ENCODE data around the gene RUNX1.

Gene RUNX1

DNA sequence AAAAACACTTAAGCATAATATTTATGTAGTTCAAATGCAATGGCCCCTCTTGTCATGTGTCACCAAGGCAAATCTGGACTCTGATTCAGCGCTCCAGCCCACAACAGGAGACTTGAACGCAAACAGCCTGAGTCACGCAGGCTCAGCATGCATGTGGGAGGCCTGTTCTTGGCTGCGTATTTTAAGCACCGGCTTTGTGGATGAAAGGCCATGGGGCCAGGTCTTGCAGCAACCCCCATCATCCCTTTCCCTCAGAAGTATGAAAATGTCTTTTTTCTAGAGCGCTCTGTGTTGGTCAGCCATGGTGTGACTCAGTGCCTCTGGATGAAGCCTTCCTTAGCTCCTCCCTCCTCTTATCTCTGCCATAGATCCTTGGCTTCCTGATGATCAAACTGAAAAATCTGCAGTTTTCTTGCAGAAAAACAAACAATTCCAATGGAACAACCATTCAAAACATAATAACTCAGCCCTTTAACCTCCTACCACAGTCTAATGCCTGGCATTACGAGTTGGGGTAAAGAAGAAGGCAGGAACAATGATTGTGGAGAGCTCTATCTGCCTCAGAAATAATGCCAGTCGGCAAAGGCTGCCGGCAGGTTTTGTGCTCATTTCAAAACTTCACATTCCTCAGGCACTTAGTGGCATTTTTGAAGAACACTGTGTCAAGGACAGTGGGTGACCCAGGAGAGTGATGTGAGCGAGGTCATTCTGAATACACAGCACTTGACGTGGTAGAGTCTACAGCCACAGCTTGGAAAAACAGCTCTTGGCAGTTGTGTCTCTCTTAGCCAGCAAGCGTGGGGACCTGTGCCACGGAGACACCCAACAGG is 212.8 kb downstream of the RUNX1 start:
- no peak for TF ChIP-seq POLR2A (IDR thresholded peaks at IDR 0.05; ENCODE audit: low read length)
- no peak for TF ChIP-seq GATA1 (IDR thresholded peaks at IDR 0.05; ENCODE audit: low read depth, low read length)

DNA sequence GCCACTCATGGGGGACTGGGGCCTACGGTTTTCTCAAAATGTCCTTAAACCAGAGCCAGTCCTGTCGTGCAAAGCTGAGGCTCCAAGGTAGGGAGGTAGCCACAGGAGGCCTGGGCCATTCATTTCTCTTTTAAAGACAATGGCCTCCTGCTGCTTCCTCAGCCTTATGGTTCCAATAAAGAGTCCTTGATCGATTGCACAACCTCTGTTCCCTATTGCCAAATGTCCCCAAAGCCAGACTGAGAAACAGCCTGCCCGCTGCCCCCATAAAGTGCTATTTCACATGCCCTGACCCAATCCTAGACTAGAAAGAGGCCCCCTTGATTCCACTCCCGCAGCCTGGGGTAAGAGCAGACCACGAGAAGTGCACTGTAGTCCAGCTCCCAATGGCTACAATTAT is 213.6 kb downstream of the RUNX1 start:
- TF ChIP-seq GATA1 (IDR thresholded peaks at IDR 0.05; ENCODE audit: low read depth, low read length) (no peak), POLR2A (IDR thresholded peaks at IDR 0.05; ENCODE audit: low read length) (no peak)
- no peak for DNase-seq

More for the DNA sequence above, 212.8 kb downstream of the RUNX1 start:
- DNase-seq: peak in 1 of 2 experiments; percentile 19

DNA sequence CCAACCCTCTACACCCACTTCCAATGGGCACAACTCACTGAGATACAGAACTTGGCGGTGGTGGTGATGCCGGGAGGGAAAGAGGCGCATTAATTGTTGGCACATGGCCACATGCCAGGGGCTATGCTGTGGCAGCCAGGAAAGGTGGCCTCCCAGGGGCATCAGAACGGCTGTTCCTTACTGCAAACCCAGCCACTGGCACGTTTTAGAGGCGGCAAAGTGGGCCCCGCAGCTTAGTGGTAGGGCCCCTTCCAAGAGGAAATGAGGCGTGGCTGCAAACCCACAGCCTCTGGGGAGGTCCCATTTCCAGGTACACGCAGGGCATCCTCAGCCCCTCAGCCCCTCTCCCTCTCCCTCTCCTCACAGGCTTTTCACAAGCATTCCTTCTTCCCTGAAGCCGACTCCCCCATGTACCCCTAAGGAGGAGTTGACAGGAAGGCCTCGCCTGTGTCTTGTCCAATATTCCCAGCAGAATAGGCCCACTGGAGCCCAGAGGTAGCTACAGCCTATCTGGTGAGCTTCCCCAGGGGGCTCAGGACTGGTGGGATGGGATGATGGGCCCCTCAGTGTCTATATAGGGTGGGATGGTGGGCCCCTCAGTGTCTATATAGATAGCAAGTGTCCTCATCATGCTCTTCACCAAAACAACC is 214.1 kb downstream of the RUNX1 start:
- no peak for TF ChIP-seq GATA1 (IDR thresholded peaks at IDR 0.05; ENCODE audit: low read depth, low read length)
- TF ChIP-seq POLR2A (IDR thresholded peaks at IDR 0.05; ENCODE audit: low read length): no peak
- DNase-seq: no peak

DNA sequence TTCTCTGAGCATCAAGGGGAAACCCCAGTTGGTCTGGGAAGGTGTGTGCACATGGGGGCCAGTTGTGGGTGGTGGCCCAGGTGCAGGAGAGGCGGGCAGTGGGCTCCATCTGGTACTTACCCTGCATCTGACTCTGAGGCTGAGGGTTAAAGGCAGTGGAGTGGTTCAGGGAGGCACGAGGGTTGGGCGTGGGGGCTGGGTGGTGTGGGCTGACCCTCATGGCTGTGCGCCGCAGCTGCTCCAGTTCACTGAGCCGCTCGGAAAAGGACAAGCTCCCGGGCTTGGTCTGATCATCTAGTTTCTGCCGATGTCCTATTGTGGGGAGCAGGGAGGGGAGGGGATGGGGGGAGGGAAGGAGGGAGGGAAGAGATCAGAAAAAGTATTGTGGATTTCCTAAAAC is 214.8 kb downstream of the RUNX1 start:
- TF ChIP-seq GATA1 (IDR thresholded peaks at IDR 0.05; ENCODE audit: low read depth, low read length): no peak
- no peak for DNase-seq

DNA sequence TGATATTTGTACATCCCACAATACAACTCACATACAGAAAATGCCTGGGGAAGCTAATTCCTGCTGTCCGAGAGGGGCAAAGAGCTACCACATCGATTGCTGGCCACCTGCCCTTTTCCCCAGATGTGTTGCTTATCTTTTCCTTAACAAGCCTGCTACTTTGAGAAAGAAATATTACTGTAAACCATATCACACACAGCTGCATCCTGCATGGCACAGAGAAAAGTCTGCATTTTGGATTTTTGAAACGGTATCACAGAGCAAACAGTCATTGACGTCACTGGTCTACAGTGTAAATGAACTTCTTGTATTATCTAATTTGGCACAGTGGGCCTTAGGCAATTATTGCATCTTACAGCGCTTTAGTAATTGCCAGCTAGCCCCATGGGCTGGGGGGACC is 215.6 kb downstream of the RUNX1 start:
- TF ChIP-seq POLR2A (IDR thresholded peaks at IDR 0.05; ENCODE audit: low read length): no peak

DNA sequence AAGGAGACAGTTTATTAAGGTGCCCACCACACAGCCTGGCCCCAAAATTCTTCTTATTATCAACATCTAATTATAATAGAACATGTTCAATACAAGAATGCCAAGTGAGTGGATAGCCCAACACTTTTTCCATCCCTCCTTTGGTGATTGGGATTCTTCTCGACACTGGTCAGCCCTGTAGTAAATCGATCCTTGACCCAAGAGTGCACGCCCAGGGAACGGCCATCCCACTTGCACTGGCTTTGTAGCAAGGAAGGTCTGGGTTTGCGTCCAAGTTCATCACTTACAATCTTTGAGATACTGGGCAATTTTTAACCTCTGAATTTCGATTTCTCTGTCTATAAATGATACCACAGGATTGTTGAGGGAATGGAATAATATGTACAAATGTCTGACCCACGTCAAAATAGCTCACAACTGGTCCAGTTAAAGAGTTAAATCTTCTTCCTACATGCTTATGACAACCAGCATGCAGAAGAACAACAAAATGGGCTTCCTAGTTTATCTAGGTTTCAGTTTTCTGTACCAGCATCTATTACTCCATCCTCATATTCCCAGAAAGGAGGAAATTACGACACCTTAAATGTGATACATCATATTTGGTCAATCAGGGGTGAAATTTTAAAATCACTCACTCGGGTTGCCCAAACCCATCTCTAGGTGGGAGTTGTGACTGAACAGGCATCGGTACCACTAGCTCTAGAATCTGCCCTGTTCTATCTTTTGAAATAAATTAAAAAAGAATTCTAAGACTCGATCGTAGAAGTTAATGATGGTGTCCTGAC is 218.5 kb downstream of the RUNX1 start:
- DNase-seq: no peak
- TF ChIP-seq POLR2A (IDR thresholded peaks at IDR 0.05; ENCODE audit: low read length): no peak
- no peak for TF ChIP-seq GATA1 (IDR thresholded peaks at IDR 0.05; ENCODE audit: low read depth, low read length)

More for the DNA sequence above, 215.6 kb downstream of the RUNX1 start:
- DNase-seq: no peak

DNA sequence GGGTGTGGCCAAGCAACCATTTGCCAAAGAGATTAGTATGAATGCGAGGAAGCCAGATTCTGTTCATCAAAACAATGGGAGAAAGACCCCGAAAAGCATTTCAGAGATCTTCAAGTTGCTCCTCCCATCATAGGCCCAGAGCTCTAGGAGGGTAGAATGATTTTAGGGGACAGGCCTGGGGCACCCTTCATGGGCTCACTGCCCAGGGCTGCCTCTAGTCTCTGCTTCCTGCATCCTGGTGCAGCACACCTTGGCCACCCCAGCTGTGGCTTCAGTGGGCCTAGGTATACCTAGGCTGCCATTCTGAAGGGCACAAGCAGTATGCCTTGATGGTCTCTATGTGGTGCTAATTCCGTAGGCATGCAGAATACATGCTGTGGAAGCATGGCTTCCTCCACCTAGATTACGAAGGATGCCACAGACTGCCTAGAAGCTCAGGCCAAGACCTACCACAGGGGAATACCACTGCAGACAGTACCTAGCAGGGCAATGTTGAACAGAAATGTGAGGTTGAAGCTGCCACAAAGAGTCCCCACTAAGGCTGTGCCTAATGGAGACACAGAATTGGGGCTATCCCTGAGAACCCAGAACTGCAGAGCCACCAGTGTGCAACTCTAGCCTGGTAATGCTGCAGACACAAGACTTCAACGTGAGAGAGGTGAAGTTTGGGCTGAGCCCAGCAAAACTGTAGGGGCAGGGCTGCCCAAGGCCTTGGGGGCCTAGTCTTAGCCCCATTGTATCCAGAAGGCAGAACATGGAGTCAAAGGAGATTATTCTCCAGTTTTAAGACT is 221.5 kb downstream of the RUNX1 start:
- TF ChIP-seq GATA1 (IDR thresholded peaks at IDR 0.05; ENCODE audit: low read depth, low read length) (no peak), POLR2A (IDR thresholded peaks at IDR 0.05; ENCODE audit: low read length) (no peak)
- DNase-seq: no peak

DNA sequence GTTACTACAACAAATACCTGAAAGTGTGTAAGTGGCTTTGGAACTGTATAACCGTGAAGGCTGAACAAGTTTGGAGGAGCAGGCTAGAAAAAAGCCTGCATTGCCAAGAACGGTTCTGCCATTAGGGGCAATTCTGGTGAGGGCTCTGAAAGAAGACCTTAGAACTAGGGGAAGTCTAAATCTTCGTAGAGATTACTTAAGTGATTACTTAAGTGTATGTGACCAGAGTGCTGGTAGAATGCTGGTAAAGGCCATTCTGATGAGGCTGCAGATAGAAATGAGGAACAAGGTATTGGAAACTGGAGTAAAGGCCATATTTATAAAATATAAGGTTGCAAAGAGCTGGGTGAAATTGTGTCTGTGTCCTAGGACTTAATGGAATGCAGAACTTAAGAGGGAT is 222.3 kb downstream of the RUNX1 start:
- TF ChIP-seq POLR2A (IDR thresholded peaks at IDR 0.05; ENCODE audit: low read length) (no peak), GATA1 (IDR thresholded peaks at IDR 0.05; ENCODE audit: low read depth, low read length) (no peak)
- no peak for DNase-seq

DNA sequence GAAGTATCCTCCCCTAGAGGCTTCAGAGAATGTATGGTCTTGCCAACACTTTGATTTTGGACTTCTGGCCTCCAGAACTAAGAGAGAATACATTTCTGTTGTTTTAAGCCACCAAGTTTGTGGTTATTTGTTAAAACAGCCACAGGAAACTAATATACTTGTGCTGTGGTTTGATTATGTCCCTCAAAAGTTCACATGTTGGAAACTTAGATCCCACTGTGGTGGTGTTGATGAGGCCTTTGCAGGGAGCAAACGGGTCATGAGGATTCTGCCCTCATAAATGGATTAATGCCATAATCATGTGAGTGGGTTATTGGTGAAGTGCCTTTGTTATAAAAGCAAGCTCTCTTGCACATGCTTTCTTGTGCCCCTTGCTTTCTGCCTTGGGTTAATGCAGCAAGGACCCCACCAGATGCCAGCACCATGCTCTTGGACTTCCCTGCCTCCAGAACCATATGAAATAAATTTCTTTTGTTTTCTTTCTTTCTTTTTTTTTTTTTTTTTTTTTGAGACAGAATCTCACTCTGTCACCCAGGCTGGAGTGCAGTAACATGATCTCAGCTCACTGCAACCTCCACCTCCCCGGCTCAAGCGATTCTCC is 223.1 kb downstream of the RUNX1 start:
- no peak for DNase-seq
- no peak for TF ChIP-seq POLR2A (IDR thresholded peaks at IDR 0.05; ENCODE audit: low read length)
- TF ChIP-seq GATA1 (IDR thresholded peaks at IDR 0.05; ENCODE audit: low read depth, low read length): no peak

DNA sequence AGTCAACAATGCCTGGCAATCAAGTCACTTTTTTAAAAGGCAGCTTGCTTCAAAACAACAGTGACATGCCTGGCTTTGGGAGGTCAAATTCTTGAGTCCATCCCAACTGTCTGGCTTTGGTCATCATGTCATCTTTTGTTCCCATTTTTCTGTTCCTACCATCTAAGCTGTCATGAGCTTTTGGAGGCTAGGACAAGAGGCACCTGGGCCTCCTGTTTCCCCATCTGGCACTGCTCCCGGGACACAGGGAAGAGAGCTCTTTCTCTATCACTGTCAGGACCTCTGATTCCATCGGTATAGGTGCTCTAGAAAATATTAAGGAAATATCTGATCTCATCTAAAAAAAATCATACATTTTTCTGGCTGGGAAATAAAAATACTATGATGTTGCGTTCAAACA is 224.0 kb downstream of the RUNX1 start:
- TF ChIP-seq POLR2A (IDR thresholded peaks at IDR 0.05; ENCODE audit: low read length) (no peak), GATA1 (IDR thresholded peaks at IDR 0.05; ENCODE audit: low read depth, low read length) (no peak)
- no peak for DNase-seq

DNA sequence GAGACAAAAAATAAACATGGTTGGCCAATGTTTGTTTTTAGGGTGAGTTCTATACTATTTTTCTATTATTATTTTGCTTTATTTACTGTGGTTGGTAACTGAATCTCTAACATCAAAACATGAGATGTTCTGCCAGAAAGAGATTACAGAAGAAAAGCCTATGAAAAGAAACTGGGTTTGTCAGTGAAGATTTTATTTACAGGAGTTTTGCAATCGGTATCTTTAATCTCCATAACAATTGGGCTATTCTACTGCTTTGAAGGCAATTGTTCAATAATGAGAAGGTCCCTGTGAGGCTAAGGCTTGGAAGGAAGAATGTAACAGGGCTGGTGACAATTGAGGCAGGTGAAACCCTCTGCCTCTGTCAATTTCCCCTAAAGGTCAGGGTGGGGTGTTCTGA is 224.8 kb downstream of the RUNX1 start:
- TF ChIP-seq GATA1 (IDR thresholded peaks at IDR 0.05; ENCODE audit: low read depth, low read length) (no peak), POLR2A (IDR thresholded peaks at IDR 0.05; ENCODE audit: low read length) (no peak)
- no peak for DNase-seq

DNA sequence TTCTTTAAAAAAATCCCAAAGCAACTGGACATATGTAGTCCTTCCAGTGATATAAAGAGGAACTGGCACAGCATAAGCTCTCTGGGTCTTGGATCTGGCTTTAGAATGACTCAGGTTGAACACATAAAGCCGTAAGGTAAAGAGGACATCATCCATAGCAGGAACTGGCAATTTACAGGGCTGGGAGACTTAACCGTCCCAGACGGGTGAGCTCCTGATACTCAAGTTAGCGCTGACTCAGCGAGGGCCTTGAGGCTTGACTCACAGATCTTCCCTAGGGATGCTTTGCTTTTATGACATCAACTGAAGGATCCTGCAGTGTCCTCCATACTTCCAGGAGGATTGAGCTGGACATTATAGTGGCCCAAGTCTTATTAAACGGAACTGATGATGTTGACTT is 226.2 kb downstream of the RUNX1 start:
- TF ChIP-seq POLR2A (IDR thresholded peaks at IDR 0.05; ENCODE audit: low read length): no peak
- TF ChIP-seq GATA1 (IDR thresholded peaks at IDR 0.05; ENCODE audit: low read depth, low read length): no peak
- DNase-seq: no peak

DNA sequence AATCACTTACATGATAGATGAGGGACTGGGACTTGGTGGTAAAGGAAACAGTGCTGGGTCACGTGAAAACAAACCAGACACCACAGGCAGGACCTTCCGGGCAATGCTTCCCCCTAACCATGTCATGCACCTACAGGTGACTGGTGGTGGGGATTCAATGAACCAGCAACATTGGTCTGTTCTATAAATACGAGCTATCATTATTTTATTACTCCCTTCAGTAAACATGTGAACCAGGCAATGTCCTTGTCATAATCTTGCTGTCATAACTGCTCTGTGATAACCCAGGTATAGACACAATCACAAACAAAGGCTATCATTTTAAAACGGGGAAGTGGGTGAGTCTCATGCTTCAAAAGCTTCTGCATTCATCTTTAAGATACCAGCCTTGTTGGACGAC is 226.9 kb downstream of the RUNX1 start:
- TF ChIP-seq GATA1 (IDR thresholded peaks at IDR 0.05; ENCODE audit: low read depth, low read length) (no peak), POLR2A (IDR thresholded peaks at IDR 0.05; ENCODE audit: low read length) (no peak)
- no peak for DNase-seq

Data from erythroblast (primary cell).